ENCODE data around the gene CD99. TPM values are rescaled to one million over a fixed set of nuclear protein-coding genes. Genes with fewer than 3 reads are reported as not detected.

CD99 gene
- total RNA-seq, 4 donors from 2014 or later = 248 to 635 (median 378) TPM

DNA sequence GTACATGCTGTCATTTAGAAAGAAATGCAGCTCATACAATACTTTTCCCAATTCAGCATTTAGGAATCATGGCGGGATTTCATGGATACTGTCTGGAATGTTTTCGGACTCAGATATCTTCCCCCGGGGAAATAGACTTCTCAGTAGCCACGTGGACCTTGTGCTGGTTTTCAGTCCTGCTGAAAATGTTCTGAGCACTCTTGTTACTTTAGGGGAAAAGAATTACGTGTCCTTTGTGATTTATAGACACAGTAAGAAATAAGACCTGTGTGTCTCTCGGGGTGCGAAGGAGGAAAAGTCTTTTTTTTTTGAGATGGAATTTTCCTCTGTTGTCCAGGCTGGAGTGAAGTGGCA, 3.8 kb downstream of the CD99 start:
- TF ChIP-seq, protein P1, sequence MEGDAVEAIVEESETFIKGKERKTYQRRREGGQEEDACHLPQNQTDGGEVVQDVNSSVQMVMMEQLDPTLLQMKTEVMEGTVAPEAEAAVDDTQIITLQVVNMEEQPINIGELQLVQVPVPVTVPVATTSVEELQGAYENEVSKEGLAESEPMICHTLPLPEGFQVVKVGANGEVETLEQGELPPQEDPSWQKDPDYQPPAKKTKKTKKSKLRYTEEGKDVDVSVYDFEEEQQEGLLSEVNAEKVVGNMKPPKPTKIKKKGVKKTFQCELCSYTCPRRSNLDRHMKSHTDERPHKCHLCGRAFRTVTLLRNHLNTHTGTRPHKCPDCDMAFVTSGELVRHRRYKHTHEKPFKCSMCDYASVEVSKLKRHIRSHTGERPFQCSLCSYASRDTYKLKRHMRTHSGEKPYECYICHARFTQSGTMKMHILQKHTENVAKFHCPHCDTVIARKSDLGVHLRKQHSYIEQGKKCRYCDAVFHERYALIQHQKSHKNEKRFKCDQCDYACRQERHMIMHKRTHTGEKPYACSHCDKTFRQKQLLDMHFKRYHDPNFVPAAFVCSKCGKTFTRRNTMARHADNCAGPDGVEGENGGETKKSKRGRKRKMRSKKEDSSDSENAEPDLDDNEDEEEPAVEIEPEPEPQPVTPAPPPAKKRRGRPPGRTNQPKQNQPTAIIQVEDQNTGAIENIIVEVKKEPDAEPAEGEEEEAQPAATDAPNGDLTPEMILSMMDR (IDR thresholded peaks at IDR 0.05; ENCODE audit: low read depth) = no peak

DNA sequence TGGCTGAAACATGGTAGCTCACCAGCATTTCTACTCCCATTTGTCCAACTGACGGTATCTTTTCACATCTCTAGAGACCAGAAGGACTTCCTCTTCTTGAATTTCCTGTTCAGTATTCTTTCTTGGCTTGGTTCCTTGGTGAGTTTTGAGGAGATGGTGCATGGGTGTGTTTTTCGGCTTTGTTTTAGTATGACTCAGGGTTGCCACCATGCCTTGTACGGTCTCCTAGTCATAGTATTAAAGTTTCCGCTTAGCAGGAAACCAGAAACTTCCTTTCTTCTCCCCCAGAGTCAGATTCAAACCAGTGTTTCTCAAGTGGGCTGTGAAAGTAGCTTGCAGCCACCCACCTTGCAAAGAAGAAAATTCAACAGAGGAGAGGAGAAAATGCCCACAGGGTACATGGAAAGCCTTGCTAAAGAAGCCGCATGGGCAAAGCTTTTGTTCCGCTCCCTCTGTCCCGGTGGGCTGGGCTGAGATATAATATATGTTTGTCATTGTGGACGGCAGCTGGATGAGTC, 5.7 kb downstream of the CD99 start:
- TF ChIP-seq, protein P1 (IDR thresholded peaks at IDR 0.05; ENCODE audit: low read depth) = no peak

DNA sequence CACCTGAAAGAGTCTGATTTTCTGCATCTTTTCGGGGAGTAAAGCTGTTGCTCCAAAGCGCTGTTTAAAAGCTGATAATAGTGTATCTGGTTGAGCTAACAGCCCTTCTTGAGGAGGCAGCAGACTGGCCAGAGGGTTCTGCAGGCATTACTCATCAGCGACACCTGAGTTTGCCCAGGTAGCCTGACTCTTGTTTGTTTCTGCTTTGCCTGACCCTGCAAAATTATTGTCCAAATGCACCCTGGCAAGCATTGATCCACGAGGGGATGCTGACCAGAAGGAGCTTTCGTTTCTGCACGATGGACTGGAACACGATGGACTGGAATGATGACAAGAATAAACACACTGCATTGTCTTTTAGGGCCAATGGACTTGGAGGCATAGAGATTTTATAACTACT, 6.2 kb downstream of the CD99 start:
- TF ChIP-seq, protein P1 (IDR thresholded peaks at IDR 0.05; ENCODE audit: low read depth) = no peak

DNA sequence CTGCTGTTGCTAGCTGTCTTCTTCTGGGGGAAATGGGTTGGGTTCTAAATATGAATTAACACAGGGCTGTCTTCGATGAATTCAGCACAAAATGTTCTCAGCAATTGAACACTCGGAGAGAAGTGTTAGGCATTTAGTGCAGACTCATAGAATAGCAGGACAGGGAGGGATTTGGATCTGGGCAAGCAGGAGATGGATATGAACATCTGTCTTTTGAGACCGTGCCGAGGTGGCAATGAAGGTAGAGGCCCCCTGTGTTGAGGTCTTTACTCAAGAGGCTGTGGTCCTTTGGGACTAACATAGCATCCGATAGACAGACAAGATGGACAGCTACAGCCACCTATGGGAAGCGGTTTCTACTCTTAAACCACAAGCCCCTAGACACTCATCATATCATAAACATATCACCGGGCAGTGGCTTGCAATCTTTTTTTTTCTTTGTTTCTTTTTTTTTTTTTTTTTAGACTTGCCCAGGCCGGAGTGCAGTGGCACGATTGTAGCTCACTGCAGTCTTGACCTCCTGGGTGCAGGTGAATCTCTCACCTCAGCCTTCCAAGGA, 6.7 kb downstream of the CD99 start:
- TF ChIP-seq, protein P1 (IDR thresholded peaks at IDR 0.05; ENCODE audit: low read depth) = no peak

DNA sequence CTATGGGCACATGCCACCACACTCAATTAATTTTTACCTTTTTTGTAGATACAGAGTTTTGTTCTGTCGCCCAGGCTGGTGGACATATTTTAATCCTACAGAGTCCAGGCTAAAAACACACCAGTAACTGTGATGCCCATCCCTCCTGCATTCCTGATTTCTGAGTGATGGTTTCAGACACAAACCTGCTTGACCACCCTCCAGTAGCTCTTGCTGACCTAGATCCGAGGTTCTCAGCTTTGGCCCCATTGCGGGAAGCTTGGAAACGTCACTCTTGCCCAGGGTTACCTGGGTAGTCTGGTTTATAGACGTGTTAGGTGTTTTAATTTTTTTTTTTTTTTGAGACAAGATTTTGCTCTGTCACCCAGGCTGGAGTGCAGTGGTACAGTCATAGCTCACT, 7.5 kb downstream of the CD99 start:
- TF ChIP-seq, protein P1 (IDR thresholded peaks at IDR 0.05; ENCODE audit: low read depth) = no peak

DNA sequence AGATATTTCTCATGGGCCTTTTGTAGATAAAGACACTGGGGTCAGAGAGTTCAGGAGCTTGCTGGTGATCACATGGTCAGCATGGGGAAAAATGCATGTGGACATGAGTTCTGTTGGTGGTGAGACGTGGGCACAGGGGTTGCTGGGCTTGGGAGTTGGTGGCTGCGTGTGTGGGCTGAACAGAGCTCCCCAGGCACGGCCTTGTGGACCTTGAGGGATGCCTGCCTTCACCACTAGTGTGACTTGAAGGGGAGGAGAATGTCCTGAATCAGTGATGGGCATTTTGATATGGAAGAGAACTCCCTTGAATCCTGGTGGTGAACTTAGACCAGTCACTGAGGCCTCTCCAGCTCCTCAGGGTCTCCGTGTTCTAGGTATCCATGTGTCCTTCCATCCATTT, 8.9 kb downstream of the CD99 start:
- TF ChIP-seq, protein P1 (IDR thresholded peaks at IDR 0.05; ENCODE audit: low read depth) = no peak

DNA sequence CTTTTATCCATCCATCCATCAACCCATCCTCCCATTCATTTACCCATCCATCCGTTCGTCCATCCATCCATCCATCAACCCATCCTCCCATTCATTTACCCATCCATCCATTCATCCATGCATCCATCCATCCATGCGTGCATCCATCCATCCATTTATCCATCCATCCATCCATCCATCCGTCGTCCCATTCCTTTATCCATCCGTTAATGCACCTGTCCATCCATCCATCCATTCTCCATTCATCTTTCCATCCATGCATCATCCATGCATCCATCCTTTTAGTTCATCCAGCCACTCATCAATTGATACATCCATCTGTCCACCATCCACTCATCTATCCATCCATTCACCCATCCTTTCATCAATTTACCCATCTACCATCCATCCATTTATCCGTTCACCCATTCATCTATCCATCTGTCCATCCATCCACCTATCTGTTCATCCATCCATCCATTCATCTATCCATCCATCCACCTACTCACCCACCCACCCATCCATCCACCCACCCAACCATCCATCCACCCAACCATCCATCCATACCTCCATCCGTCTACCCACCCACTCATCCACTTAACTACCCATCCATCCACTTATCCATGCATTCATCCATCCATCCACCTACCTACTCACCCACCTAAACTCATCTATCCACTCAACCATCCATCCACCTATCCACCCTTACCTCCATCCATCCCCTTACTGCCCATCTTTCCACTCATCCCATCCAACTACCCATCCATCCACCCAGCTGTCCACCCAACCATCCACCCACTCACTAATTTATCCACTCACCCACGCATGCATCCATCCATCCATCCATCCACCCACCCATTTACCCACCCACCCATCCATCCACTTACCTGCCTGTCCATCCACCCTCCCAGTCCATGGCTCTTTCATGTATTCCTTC, 9.6 kb downstream of the CD99 start:
- TF ChIP-seq, protein P1 (IDR thresholded peaks at IDR 0.05; ENCODE audit: low read depth) = no peak
